Amniotic epithelial cell (primary cell): ENCODE data around the gene TRIP13.
A peak's percentile ranks its signal among the peaks of the same experiment; 100 is the strongest.

Source experiments
- DNase-seq: peaks from one replicate; pipeline ENCODE4 v3.0.0-alpha.2; 2010; ENCODE audit warnings: low read depth

TRIP13 gene

GRCh38 chr5:955886-956761 lies 63.4 kb downstream of the TRIP13 start:
- no peak for DNase-seq

GRCh38 chr5:956941-957747 lies 64.5 kb downstream of the TRIP13 start:
- DNase-seq = peak; percentile 94

- DNase-seq = no peak
Measured at GRCh38 chr5:957748-958485, 65.2 kb downstream of the TRIP13 start.

- peak; percentile 63 for DNase-seq
Measured at GRCh38 chr5:958701-959571, 66.3 kb downstream of the TRIP13 start.

- DNase-seq = no peak
Measured at GRCh38 chr5:959581-960531, 67.2 kb downstream of the TRIP13 start.

- no peak for DNase-seq
Measured at GRCh38 chr5:960551-960950, 67.9 kb downstream of the TRIP13 start.

- no peak for DNase-seq
Measured at GRCh38 chr5:961002-961710, 68.5 kb downstream of the TRIP13 start.

GRCh38 chr5:961711-962240 lies 69.1 kb downstream of the TRIP13 start:
- DNase-seq = no peak

GRCh38 chr5:962386-962785 lies 69.7 kb downstream of the TRIP13 start:
- DNase-seq = no peak

GRCh38 chr5:962801-963200 lies 70.1 kb downstream of the TRIP13 start:
- no peak for DNase-seq

GRCh38 chr5:963310-963672 lies 70.6 kb downstream of the TRIP13 start:
- DNase-seq = no peak

GRCh38 chr5:963673-964531 lies 71.2 kb downstream of the TRIP13 start:
- peak; percentile 77 for DNase-seq

GRCh38 chr5:964821-965220 lies 72.1 kb downstream of the TRIP13 start:
- no peak for DNase-seq

GRCh38 chr5:965604-966344 lies 73.1 kb downstream of the TRIP13 start:
- DNase-seq = no peak

- no peak for DNase-seq
Measured at GRCh38 chr5:966345-966710, 73.6 kb downstream of the TRIP13 start.

GRCh38 chr5:966941-967340 lies 74.3 kb downstream of the TRIP13 start:
- no peak for DNase-seq
